SK-N-SH treated with all-trans-retinoic acid at 6 μM for 48 hours (cell line): ENCODE measurements around the gene COX6B1.

ENCODE experiments used
- ZFP30 ChIP-seq: fragments of 450-650 bp; formaldehyde crosslinking; IDR thresholded peaks from 2 replicates; pipeline ENCODE4 v1.5.0; 2022; ENCODE audit warnings: mild to moderate bottlenecking, moderate library complexity
- ZNF565 ChIP-seq: fragments of 450-650 bp; formaldehyde crosslinking; conservative IDR thresholded peaks from 2 replicates; pipeline ENCODE4 v1.5.0; 2020; ENCODE audit warnings: low read depth, mild to moderate bottlenecking, moderate library complexity

GRCh38 chr19:35615036-35615435, 33.1 kb upstream of the COX6B1 start:
- no peak for TF ChIP-seq ZFP30
- TF ChIP-seq ZNF565 (CRISPR knock-in tag) = no peak
